ENCODE measurements around the gene POLR1G. TPM values are rescaled to one million over a fixed set of nuclear protein-coding genes. Genes with fewer than 3 reads are reported as not detected.
A peak's percentile ranks its signal among the peaks of the same experiment; 100 is the strongest.
"Not testable (repeated sequence)": the region's sequence is repeated elsewhere in the genome, so short reads cannot be mapped to it uniquely, and the experiment has no call there.

POLR1G gene
- total RNA-seq, 1 experiment from 2014 or later = 39.6 TPM

GRCh38 chr19:45421947-45422498 lies 15.6 kb downstream of the POLR1G start:
- Histone ChIP-seq H3K4me3 (ENCODE audit: insufficient read depth, low read depth, low read length) (no peak overlapping the region), H3K36me3 (replicated peaks; ENCODE audit: control insufficient read depth, insufficient read depth, low read length) (peaks cover 4% of the 10 kb centered on the region), H3K27me3 (ENCODE audit: control insufficient read depth, insufficient read depth, low read length) (no peaks in the 10 kb centered on the region)
- DNase-seq = no peak

GRCh38 chr19:45423033-45423588 lies 16.7 kb downstream of the POLR1G start:
- no peak for DNase-seq
- peak overlapping the region; percentile 70 for H3K4me3 ChIP-seq (ENCODE audit: insufficient read depth, low read depth, low read length)
- H3K27me3 ChIP-seq (ENCODE audit: control insufficient read depth, insufficient read depth, low read length) = no peaks in the 10 kb centered on the region
- peaks cover 4% of the 10 kb centered on the region for H3K36me3 ChIP-seq (replicated peaks; ENCODE audit: control insufficient read depth, insufficient read depth, low read length)

- Histone ChIP-seq H3K36me3 (replicated peaks; ENCODE audit: control insufficient read depth, insufficient read depth, low read length) (peaks cover 4% of the 10 kb centered on the region), H3K27me3 (ENCODE audit: control insufficient read depth, insufficient read depth, low read length) (no peaks in the 10 kb centered on the region), H3K4me3 (ENCODE audit: insufficient read depth, low read depth, low read length) (peak within 1 kb of the TSS; percentile 72)
- peak; percentile 100 for DNase-seq
Measured at GRCh38 chr19:45423589-45424190, 17.2 kb downstream of the POLR1G start, which contains the start of gene ERCC1. Gene ERCC1, minus strand, starts transcription at chr19:45423917. Its CDS starts 543 bp downstream, at chr19:45423374.

- Histone ChIP-seq H3K27me3 (ENCODE audit: control insufficient read depth, insufficient read depth, low read length) (no peaks in the 10 kb centered on the region), H3K36me3 (replicated peaks; ENCODE audit: control insufficient read depth, insufficient read depth, low read length) (peaks cover 4% of the 10 kb centered on the region; the same call in 1 of the 2 replicates), H3K4me3 (ENCODE audit: insufficient read depth, low read depth, low read length) (peak overlapping the region; percentile 72)
- DNase-seq = peak; percentile 81
Measured at GRCh38 chr19:45424191-45425058, 18.0 kb downstream of the POLR1G start.

- no peaks in the 10 kb centered on the region for H3K36me3 ChIP-seq (replicated peaks; ENCODE audit: control insufficient read depth, insufficient read depth, low read length)
- H3K4me3 ChIP-seq (ENCODE audit: insufficient read depth, low read depth, low read length) = peak overlapping the region; percentile 64
- DNase-seq = peak; percentile 94
- no peaks in the 10 kb centered on the region for H3K27me3 ChIP-seq (ENCODE audit: control insufficient read depth, insufficient read depth, low read length)
Measured at GRCh38 chr19:45428384-45429231, 22.2 kb downstream of the POLR1G start.

- H3K4me3 ChIP-seq (ENCODE audit: insufficient read depth, low read depth, low read length); H3K27me3 ChIP-seq (ENCODE audit: control insufficient read depth, insufficient read depth, low read length); DNase-seq; H3K36me3 ChIP-seq (replicated peaks; ENCODE audit: control insufficient read depth, insufficient read depth, low read length): not testable (repeated sequence)
Measured at GRCh38 chr19:45429896-45430295, 23.5 kb downstream of the POLR1G start.

- not testable (repeated sequence) for H3K36me3 ChIP-seq (replicated peaks; ENCODE audit: control insufficient read depth, insufficient read depth, low read length); DNase-seq; H3K4me3 ChIP-seq (ENCODE audit: insufficient read depth, low read depth, low read length); H3K27me3 ChIP-seq (ENCODE audit: control insufficient read depth, insufficient read depth, low read length)
Measured at GRCh38 chr19:45431008-45431407, 24.6 kb downstream of the POLR1G start.

- H3K36me3 ChIP-seq (replicated peaks; ENCODE audit: control insufficient read depth, insufficient read depth, low read length); H3K4me3 ChIP-seq (ENCODE audit: insufficient read depth, low read depth, low read length); DNase-seq; H3K27me3 ChIP-seq (ENCODE audit: control insufficient read depth, insufficient read depth, low read length): not testable (repeated sequence)
Measured at GRCh38 chr19:45432543-45432942, 26.1 kb downstream of the POLR1G start.

GRCh38 chr19:45437328-45437727 lies 30.9 kb downstream of the POLR1G start:
- Histone ChIP-seq H3K36me3 (replicated peaks; ENCODE audit: control insufficient read depth, insufficient read depth, low read length) (no peaks in the 10 kb centered on the region), H3K4me3 (ENCODE audit: insufficient read depth, low read depth, low read length) (no peak overlapping the region), H3K27me3 (ENCODE audit: control insufficient read depth, insufficient read depth, low read length) (no peaks in the 10 kb centered on the region)
- DNase-seq = no peak

- H3K27me3 ChIP-seq (ENCODE audit: control insufficient read depth, insufficient read depth, low read length) = no peaks in the 10 kb centered on the region
- DNase-seq = no peak
- H3K4me3 ChIP-seq (ENCODE audit: insufficient read depth, low read depth, low read length) = peak overlapping the region; percentile 68; the same call in 1 of the 2 replicates
- no peaks in the 10 kb centered on the region for H3K36me3 ChIP-seq (replicated peaks; ENCODE audit: control insufficient read depth, insufficient read depth, low read length)
Measured at GRCh38 chr19:45439190-45439568, 32.7 kb downstream of the POLR1G start.

GRCh38 chr19:45439569-45440258 lies 33.3 kb downstream of the POLR1G start:
- DNase-seq = peak; percentile 94
- H3K27me3 ChIP-seq (ENCODE audit: control insufficient read depth, insufficient read depth, low read length) = no peaks in the 10 kb centered on the region
- H3K4me3 ChIP-seq (ENCODE audit: insufficient read depth, low read depth, low read length) = peak overlapping the region; percentile 68
- H3K36me3 ChIP-seq (replicated peaks; ENCODE audit: control insufficient read depth, insufficient read depth, low read length) = no peaks in the 10 kb centered on the region

GRCh38 chr19:45440259-45440638 lies 33.8 kb downstream of the POLR1G start:
- Histone ChIP-seq H3K36me3 (replicated peaks; ENCODE audit: control insufficient read depth, insufficient read depth, low read length) (no peaks in the 10 kb centered on the region), H3K27me3 (ENCODE audit: control insufficient read depth, insufficient read depth, low read length) (no peaks in the 10 kb centered on the region), H3K4me3 (ENCODE audit: insufficient read depth, low read depth, low read length) (peak overlapping the region; percentile 68)
- DNase-seq = no peak

GRCh38 chr19:45440873-45441654 lies 34.6 kb downstream of the POLR1G start:
- DNase-seq = no peak

More at GRCh38 chr19:45440873-45441654, 34.6 kb downstream of the POLR1G start:
- H3K27me3 ChIP-seq (ENCODE audit: control insufficient read depth, insufficient read depth, low read length) = no peaks in the 10 kb centered on the region
- H3K4me3 ChIP-seq (ENCODE audit: insufficient read depth, low read depth, low read length) = no peak overlapping the region
- H3K36me3 ChIP-seq (replicated peaks; ENCODE audit: control insufficient read depth, insufficient read depth, low read length) = no peaks in the 10 kb centered on the region
